CD4-positive, alpha-beta T cell treated with Interleukin-17A for 1 hour (primary cell): ENCODE data around the gene PSME3IP1.
"Not testable (repeated sequence)": the region's sequence is repeated elsewhere in the genome, so short reads cannot be mapped to it uniquely, and the experiment has no call there.

Experiments used
- DNase-seq: peaks from one replicate; pipeline ENCODE4 v3.0.0-alpha.2; 2020

Gene PSME3IP1

DNA sequence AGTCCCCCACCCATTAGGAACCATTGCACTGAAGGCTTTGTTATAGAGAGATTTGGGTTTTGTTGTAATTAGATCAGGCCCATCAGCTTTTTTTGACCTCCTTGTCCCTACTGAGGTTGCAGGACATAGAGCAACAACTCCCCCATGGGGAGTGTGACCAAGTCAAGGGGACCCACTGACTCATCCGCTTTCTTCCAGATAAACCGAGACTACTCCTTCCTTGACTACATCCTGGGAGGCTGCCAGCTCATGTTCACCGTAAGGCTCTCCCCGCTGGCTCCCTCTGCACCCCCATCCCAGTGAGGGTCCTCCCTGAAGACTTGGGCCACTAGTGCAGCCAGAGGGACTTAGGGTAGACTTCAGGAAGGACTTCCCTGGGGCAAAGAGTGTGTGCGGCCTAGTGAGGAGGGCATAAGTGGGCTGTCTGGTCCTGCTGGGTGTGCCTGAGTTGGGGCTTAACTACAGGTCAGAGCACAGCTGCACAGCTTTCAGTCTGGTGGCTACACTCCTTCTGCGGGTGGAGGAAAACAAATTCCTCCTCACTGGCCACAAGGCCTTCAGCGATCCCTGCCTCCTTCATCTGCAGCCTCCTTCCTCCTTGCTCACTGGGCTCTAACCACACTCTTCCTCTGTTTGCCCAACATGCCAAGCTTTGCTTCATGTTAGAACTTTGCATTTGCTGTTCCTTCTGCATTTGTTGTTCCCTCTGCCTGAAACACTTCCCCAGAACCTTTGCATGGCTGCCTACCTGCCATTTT, 62.4 kb downstream of the PSME3IP1 start:
- no peak for DNase-seq

DNA sequence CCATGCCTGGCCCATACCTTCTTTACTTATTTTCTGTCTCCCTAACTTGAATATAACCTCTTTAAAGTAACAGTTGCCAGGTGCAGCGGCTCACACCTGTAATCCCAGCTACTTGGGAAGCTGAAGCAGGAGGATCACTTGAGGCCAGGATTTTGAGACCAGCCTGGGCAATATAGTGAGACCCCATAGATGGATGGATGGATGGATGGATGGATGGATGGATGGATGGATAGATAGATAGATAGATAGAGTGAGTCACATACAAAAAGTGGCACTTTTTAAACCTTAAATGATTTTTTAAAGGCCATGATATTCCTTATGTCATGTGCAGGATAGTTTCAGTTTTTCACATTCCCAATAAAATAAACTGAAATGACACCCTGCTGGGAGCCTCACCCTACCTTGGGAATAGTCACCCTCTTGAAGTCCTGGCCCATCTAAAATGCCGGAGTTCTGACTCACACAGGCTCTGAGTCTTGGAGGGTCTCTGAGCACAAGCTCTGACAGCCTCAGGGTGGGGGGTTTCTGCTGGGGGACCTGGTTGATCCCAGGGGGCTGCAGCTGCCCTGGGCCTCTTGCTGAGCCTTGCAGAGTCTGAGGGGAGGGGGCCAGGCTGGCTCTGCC, 67.3 kb downstream of the PSME3IP1 start:
- DNase-seq = no peak

DNA sequence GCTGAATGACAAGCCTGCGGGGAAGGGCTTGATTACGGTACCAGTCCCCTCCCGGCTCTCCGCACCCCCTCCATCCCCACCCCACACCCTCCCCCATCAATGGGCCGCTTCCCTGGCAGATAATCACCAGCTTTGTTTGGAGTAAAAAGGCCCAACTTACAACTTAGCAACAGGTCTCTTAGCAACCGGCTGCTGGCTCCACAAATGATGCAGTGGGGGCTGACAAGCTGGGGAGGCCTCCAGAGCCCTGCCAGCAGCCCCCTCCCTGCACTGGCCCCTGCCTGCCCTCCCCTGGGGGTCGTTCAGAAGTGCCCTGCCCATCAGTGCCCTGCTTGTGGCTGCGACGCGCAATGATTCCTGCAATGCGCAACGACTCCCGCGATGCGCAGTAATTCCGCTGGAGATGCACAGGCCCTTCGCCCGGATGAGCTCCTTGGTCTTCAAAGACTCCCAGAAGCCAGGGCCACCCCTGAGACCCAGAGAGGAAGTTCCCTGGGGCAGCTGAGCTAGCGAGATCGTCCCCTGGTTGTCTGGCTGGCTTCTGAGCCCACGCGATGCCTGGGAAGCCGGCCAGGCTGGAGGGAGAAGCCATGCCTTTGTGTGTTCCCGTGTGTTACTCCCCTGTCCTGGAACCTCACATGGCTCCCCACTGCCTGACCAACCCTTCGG, 70.2 kb downstream of the PSME3IP1 start:
- no peak for DNase-seq

DNA sequence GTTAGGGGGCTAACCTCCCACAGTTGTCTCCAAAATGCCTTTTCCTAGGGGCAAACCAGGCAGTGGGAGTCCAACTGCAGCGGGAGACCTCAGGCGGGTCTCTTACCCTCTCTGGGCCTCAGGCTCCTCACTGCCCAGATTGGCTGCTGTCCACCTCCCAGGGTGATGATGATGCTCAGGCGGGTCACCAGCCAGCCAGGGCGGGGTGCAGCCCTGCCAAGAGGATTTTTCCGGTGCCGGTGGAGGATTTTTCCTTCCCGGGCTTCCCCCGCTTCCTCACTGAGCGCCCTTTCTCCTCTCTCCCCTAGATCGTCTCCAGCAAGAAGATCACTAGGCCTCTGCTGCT, 70.7 kb downstream of the PSME3IP1 start:
- DNase-seq = no peak

DNA sequence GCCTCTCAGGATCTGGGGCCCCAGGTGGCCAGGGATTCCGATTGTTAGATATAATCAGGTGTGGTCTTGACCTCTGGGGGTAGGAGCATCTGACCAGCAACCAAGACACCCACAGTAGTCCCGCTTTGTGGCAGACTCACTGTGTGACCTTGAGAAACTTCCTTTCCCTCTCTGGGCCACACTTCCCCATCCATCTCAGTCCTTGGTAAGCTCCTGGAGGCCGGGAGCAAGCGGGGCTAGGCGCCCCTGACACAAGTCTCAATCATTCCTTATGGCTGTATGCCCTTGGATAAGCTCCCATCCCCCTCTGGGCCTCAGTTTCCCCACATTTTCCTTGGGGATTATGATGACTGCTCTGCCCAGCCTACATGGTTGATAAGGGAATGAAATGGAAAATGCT, 72.2 kb downstream of the PSME3IP1 start:
- no peak for DNase-seq

DNA sequence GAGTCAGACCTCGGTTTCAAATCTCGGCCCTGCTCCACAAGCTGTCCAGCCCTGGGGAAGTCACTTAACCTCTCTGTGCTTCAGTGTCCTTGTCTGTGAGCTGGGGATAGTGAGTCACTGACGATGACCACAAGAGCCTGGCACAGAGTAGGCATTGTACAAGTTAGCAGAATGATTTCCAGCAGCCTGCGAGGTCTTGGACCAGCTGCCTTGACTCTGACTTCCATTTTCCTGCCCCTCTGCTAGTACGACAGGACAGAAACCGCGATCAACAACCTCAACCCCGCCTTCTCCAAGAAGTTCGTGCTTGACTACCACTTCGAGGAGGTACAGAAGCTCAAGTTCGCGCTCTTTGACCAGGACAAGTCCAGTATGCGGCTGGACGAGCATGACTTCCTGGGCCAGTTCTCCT, 72.8 kb downstream of the PSME3IP1 start:
- DNase-seq = no peak

DNA sequence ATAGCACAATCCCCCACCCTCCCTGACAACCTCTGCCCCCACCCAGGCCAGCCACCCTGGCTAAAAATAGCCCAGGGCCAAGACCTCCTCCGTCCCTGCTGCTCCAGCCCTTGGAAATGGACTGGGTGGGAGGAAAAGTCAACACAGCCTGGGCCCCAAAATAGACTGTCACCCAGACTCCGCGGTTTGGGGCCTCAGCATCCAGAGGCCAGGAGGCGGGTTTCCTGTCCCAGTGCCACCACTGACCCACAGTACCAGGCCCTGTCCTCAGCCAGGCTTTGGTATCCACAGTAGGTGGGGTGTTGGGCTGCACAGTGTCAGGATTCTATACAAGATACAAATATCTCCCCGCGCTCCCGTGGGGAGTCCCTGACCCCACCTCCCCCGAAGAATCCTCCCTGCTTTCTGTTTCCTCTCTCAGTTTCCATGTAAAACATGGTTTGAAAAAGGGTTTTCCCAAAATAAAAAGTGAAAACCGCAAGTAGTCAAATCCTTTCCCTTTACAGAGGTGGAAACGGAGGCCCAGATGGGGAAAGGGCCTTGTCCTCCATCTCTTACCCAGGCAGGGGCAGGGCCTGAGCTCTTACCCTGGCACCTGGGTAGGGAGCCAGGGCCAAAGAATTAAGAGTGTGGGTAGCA, 73.3 kb downstream of the PSME3IP1 start:
- DNase-seq = no peak

DNA sequence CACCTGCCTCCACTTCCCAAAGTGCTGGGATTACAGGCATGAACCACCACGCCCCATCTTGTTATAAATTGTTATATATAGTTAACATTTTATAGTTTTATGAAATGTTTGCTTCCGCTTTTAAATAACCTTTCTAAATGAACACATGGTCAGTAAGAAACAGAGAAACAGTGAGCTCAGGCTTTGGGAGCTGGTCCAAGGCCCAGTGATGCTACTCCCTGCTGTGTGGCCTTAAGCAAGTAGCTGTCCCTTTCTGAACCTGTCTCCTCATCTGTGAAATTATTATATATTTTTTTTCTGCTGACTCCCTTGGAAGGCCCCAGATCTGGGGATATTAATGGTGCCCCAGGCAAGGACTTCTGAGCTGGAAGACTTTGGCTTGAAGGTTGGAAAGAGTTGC, 74.4 kb downstream of the PSME3IP1 start:
- no peak for DNase-seq

DNA sequence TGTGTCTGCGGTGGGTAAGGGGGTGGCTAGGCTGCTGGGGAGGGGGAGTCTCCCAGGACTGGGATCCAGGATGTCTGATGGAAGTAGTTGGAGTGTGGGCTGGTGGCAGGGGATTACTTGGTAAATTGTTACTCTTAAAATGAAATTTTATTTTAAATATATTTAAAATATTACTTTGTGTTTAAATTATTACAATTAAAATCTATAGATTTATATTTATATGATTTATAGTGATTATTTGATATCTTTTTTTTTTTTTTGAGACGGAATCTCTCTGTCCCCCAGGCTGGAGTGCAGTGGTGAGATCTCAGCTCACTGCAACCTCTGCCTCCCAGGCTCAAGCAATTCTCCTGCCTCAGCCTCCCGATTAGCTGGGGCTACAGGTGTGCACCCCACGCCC, 74.9 kb downstream of the PSME3IP1 start:
- no peak for DNase-seq

DNA sequence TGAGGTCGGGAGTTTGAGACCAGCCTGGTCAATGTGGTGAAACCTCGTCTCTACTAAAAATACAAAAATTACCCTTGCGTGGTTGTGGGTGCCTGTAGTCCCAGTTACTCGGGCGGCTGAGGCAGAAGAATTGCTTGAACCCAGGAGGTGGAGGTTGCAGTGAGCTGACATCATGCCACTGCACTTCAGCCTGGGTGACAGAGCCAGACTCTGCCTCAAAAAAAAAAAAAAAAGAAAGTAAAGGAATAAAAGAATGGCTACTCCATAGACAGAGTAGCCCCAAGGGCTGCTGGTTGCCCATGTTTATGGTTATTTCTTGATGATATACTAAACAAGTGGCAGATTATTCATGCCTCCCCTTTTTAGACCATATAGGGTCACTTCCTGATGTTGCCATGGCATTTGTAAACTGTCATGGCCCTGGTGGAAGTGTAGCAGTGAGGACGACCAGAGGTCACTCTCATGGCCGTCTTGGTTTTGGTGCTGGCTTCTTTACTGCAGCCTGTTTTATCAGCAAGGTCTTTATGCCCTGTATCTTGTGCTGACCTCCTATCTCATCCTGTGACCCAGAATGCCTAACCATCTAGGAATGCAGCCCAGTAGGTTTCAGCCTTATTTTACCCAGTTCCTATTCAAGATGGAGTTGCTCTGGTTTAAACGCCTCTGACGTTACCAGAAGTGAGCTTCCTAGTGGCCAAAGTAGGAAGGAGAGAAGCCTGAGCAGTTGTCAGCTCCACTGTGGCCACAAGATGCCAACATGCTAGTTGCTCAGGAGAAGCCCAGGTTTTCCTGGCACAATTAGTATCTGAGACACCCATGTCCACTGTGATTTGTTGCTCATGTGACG, 76.4 kb downstream of the PSME3IP1 start:
- DNase-seq = not testable (repeated sequence)

DNA sequence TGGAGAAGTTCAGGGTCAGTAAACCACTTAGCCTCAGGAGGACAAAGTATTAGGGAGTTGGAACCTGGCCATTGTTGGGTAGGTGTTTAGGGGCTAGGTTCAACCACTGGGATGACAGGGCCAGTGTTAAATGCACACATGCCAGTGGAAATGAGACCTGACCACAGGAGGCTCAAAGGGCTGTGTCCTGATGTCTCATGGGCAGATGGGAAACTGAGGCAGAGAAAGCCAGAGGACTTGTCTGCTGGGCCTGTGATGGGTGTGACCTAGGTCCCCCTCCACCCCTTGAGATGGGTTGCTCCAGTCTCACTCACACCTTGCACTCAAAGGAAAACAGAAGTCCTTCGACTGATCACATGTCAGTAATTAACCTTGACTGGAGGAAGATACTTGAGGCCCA, 77.4 kb downstream of the PSME3IP1 start:
- no peak for DNase-seq

DNA sequence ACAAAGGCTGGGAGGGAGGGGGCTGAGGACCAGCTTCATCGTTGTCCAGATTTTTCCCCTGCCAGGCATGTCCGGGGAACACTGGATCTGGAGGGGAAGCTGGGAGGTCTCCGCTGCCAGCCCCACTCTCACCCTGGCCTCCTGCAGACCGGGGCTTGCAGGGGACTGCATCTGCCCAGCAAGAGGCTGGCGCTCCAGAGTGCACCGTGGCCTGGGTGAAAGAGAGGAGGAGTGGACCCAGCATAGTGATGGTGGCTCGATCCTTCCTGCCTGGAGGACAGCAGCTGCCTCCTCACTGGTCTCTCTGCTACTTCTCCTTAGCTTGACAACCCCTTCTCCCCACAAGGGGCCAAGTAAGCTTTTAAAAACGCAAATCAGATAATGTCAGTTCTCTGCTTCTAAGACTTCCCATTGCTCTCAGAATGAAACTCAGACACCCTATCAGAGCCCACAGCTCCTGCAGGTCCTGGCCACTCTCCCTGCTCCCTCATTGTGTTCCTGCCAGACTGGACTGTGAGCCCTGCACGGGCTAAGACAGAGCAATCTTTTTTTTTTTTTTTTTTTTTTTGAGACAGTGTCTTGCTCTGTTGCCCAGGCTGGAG, 78.4 kb downstream of the PSME3IP1 start:
- DNase-seq = no peak

DNA sequence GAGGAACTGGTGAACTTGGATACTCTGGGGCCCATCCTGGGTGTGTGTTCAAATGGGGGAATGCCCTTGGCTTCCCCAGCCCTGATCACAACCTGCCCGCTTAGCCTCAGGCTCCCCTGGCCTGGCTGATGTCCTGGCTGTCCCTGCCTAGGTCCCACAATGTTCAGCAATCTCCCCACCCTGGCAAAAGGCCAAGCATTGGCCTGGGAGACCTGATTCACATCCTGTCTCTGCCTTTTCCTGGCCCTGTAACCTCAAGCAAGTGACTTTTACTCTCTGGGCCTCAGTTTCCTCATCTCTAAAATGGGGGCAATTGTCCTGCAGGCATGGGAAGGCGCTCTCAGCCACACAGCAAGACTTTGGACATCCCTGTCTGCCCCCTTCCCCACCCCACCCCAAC, 79.1 kb downstream of the PSME3IP1 start:
- no peak for DNase-seq

DNA sequence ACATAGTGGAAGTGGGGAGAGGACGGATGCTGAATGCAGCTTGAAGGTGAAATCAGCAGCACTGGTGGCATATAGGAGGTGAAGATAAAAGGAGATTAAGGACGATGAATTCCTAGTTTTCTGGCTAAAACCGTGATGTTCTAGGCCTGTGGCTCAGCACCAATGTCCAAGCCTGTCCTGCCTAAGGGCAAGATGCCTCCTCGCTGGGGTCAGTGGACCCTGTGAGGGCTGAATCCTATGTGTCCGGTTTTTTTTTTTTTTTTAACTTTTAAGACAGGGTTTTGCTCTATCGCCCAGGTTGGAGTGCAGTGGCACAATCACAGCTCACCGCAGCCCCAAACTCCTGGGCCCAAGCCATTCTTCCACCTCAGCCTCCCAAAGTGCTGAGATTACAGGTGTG, 80.7 kb downstream of the PSME3IP1 start:
- no peak for DNase-seq

DNA sequence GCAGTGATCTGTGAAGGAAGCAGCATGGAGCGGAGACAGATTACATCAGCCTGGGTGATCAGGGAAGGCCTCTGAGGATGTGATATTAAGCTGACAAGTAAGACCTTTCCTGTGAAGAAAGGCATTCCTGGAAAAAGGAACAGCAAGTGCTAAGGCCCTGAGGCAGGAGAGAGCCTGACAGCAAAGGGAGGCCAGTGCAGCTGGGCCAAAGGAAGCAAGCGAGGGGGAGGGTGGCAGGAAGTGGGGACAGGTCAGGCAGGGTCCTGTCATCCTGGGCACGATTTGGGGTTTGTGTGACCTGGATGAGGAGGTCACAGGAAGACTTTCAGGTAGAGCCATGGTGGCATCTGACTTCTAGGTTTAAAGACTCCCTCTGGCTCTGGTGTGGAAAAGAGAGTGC, 81.1 kb downstream of the PSME3IP1 start:
- DNase-seq = no peak

DNA sequence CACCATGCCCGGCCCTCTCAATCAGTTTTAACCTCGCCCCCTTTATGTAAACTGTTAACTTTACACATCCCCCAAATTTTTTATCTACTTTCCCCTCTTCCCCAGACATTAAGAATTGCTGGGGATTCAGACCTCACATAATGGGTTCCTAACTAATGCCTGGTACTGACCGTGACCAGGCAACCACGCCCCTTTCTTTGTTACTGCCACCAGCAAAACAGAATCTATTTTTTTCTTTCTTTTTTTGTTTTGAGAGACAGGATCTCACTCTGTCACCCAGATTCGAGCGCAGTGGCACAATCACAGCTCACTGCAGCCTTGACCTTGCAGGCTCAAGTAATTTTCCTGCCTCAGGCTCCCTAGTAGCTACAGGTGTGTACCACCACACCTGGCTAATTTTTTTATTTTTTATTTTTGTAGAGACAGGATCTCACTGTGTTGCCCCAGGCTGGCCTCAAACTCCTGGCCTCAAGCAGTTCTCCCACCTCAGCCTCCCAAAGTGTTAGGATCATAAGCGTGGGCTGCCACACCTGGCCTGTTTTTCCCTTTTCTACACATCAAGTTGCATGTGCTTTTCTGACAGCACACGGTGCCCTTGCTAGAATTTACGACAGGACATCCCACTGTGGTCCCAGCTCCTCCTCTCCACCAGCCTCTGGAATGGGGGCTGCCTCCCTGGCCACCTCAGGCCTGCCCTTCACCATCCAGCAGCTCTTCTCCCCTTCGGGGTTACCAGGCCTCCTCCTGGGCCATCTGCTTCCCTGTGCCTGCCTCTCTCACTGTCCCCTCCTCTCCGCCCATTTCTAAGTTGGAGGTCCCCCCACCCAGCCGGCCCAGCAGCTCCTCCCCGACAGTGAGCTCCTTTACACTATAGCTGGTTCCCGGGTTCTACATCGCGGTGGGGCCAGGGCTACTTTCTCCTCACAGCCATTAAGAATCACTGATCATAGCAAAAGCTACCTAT, 82.7 kb downstream of the PSME3IP1 start:
- no peak for DNase-seq
